MM.1S (cell line): ENCODE results near the gene SLC11A2.

ENCODE experiments used
- DNase-seq: peaks from one replicate; pipeline ENCODE4 v3.0.0-alpha.2; 2015
- H2AFZ ChIP-seq: fragments of 300-600 bp; sonication (generic); 2 replicates; pipeline ENCODE4 v1.6.0; 2016; ENCODE audit warnings: antibody characterized with exemption, low read length
- H3F3A ChIP-seq: fragments of 300-600 bp; sonication (generic); 2 replicates; pipeline ENCODE4 v1.6.1; 2016; ENCODE audit warnings: mild to moderate bottlenecking, antibody characterized with exemption, low read length, moderate library complexity, mixed read lengths; ENCODE audit not compliant: insufficient read depth
- H3K27ac ChIP-seq: fragments of 300-600 bp; sonication (generic); 2 replicates; pipeline ENCODE4 v1.5.1; 2016; ENCODE audit warnings: mild to moderate bottlenecking, low read length
- H3K27me3 ChIP-seq: fragments of 300-600 bp; sonication (generic); replicated peaks from 2 replicates; pipeline ENCODE4 v1.6.0; 2016; ENCODE audit warnings: low read length; ENCODE audit not compliant: insufficient read depth
- H3K36me3 ChIP-seq: fragments of 300-600 bp; sonication (generic); replicated peaks from 2 replicates; pipeline ENCODE4 v1.6.1; 2016; ENCODE audit warnings: mild to moderate bottlenecking, low read length, mixed read lengths; ENCODE audit not compliant: insufficient read depth
- H3K4me1 ChIP-seq: fragments of 300-600 bp; sonication (generic); 2 replicates; pipeline ENCODE4 v1.6.1; 2016; ENCODE audit warnings: low read length, mixed read lengths
- H3K4me2 ChIP-seq: fragments of 300-600 bp; sonication (generic); 2 replicates; pipeline ENCODE4 v1.6.0; 2016; ENCODE audit warnings: low read depth, low read length
- H3K4me3 ChIP-seq: fragments of 300-600 bp; sonication (generic); 2 replicates; pipeline ENCODE4 v1.5.1; 2016; ENCODE audit warnings: low read length, mixed read lengths
- H3K79me2 ChIP-seq: fragments of 300-600 bp; sonication (generic); 2 replicates; pipeline ENCODE4 v1.6.1; 2016; ENCODE audit warnings: mixed run types, low read length, mixed read lengths
- H3K9ac ChIP-seq: fragments of 300-600 bp; sonication (generic); 2 replicates; pipeline ENCODE4 v1.6.1; 2016; ENCODE audit warnings: low read length, mixed read lengths
- H3K9me2 ChIP-seq: fragments of 300-600 bp; sonication (generic); replicated peaks from 2 replicates; pipeline ENCODE4 v1.6.1; 2016; ENCODE audit warnings: mild to moderate bottlenecking, low read length, mixed read lengths; ENCODE audit not compliant: insufficient read depth
- H3K9me3 ChIP-seq: fragments of 300-600 bp; sonication (generic); replicated peaks from 2 replicates; pipeline ENCODE4 v1.6.1; 2016; ENCODE audit warnings: mild to moderate bottlenecking, low read length, mixed read lengths; ENCODE audit not compliant: insufficient read depth
- H4K20me1 ChIP-seq: fragments of 300-600 bp; sonication (generic); 2 replicates; pipeline ENCODE4 v1.6.1; 2016; ENCODE audit warnings: mild to moderate bottlenecking, low read length, moderate library complexity, mixed read lengths; ENCODE audit not compliant: insufficient read depth
- CTCF ChIP-seq: fragments of 300-600 bp; sonication (generic); IDR thresholded peaks from 2 replicates; pipeline ENCODE4 v1.5.1; 2016; ENCODE audit warnings: antibody characterized with exemption, low read length, mixed read lengths
- EZH2 ChIP-seq: fragments of 300-600 bp; sonication (generic); optimal IDR thresholded peaks from 2 replicates; pipeline ENCODE3; 2017; ENCODE audit warnings: low read depth, mild to moderate bottlenecking, antibody characterized with exemption, low read length, mixed read lengths
- EZH2phosphoT487 ChIP-seq: fragments of 300-600 bp; sonication (generic); IDR thresholded peaks from 2 replicates; pipeline ENCODE4 v1.6.1; 2018; ENCODE audit warnings: antibody characterized with exemption, low read length

SLC11A2 gene

GRCh38 chr12:51025338-51025835 is 797 bp downstream of the SLC11A2 start:
- Histone ChIP-seq H3K4me1 (peaks cover 24% of the 10 kb centered on the region), H3K9me2 (no peaks in the 10 kb centered on the region), H3K36me3 (no peaks in the 10 kb centered on the region), H3K4me3 (peak overlapping the region; percentile 82), H2AFZ (peak overlapping the region; percentile 90), H3K79me2 (peaks cover 59% of the 10 kb centered on the region), H3K9ac (peak overlapping the region; percentile 72), H3K4me2 (peak overlapping the region; percentile 88), H3K27ac (peak overlapping the region; percentile 86), H3F3A (peaks cover 38% of the 10 kb centered on the region), H4K20me1 (no peaks in the 10 kb centered on the region), H3K27me3 (no peaks in the 10 kb centered on the region), H3K9me3 (no peaks in the 10 kb centered on the region)
- TF ChIP-seq EZH2 (no peak), CTCF (no peak), EZH2phosphoT487 (no peak)
- DNase-seq: no peak

GRCh38 chr12:51023625-51024382 is 2.4 kb downstream of the SLC11A2 start:
- peak overlapping the region; percentile 82 for H3K4me3 ChIP-seq
- H3K9me2 ChIP-seq: no peaks in the 10 kb centered on the region
- no peaks in the 10 kb centered on the region for H3K36me3 ChIP-seq
- H3K27ac ChIP-seq: peak overlapping the region; percentile 86; the same call in 1 of the 2 replicates
- H2AFZ ChIP-seq: no peak overlapping the region
- H3K9me3 ChIP-seq: no peaks in the 10 kb centered on the region
- TF ChIP-seq EZH2 (no peak), CTCF (no peak), EZH2phosphoT487 (no peak)
- H3K4me2 ChIP-seq: peak overlapping the region; percentile 88
- H3F3A ChIP-seq: peaks cover 38% of the 10 kb centered on the region
- no peak for DNase-seq
- H4K20me1 ChIP-seq: no peaks in the 10 kb centered on the region
- H3K27me3 ChIP-seq: no peaks in the 10 kb centered on the region
- peaks cover 23% of the 10 kb centered on the region for H3K4me1 ChIP-seq
- H3K79me2 ChIP-seq: peaks cover 74% of the 10 kb centered on the region
- H3K9ac ChIP-seq: peak overlapping the region; percentile 72; the same call in 1 of the 2 replicates

GRCh38 chr12:51021694-51022093 is 4.5 kb downstream of the SLC11A2 start:
- H3F3A ChIP-seq: peaks cover 28% of the 10 kb centered on the region
- H2AFZ ChIP-seq: no peak overlapping the region
- peak overlapping the region; percentile 3; the same call in 1 of the 2 replicates for H3K4me2 ChIP-seq

More at GRCh38 chr12:51021694-51022093, 4.5 kb downstream of the SLC11A2 start:
- Histone ChIP-seq H3K79me2 (peaks cover 95% of the 10 kb centered on the region), H4K20me1 (no peaks in the 10 kb centered on the region), H3K4me1 (0 out of 2 replicates have a peak, but pooled peaks cover 8% of the 10 kb centered on the region), H3K9ac (no peak overlapping the region), H3K36me3 (no peaks in the 10 kb centered on the region), H3K27ac (no peak overlapping the region), H3K9me2 (no peaks in the 10 kb centered on the region), H3K4me3 (no peak overlapping the region), H3K27me3 (no peaks in the 10 kb centered on the region), H3K9me3 (no peaks in the 10 kb centered on the region)
- TF ChIP-seq EZH2 (no peak), EZH2phosphoT487 (no peak), CTCF (no peak)
- no peak for DNase-seq
